T-helper 2 cell treated with Interferon-gamma antibody and Interleukin-4, amounts not matched to agents 5 μg/mL and 100 μg/mL, for 36 hours (primary cell): Measurements from ENCODE around the gene ADRA2C.

ENCODE experiments used
- DNase-seq: peaks from one replicate; pipeline ENCODE4 v3.0.0; 2021; ENCODE audit warnings: low spot score
- H3K27ac Mint-ChIP-seq: one replicate; pipeline ENCODE4 v1.8.0; 2021; ENCODE audit warnings: mild to moderate bottlenecking, mixed read lengths
- H3K27me3 Mint-ChIP-seq: one replicate; pipeline ENCODE4 v1.8.0; 2021; ENCODE audit warnings: low read depth, mixed read lengths
- H3K36me3 Mint-ChIP-seq: one replicate; pipeline ENCODE4 v1.8.0; 2021; ENCODE audit warnings: low read depth, mixed read lengths
- H3K4me1 Mint-ChIP-seq: one replicate; pipeline ENCODE4 v1.8.0; 2021; ENCODE audit warnings: low read depth, mixed read lengths
- H3K4me3 Mint-ChIP-seq: one replicate; pipeline ENCODE4 v1.8.0; 2022; ENCODE audit warnings: mild to moderate bottlenecking, moderate library complexity, mixed read lengths
- H3K9me3 Mint-ChIP-seq: one replicate; pipeline ENCODE4 v1.8.0; 2021; ENCODE audit warnings: mixed read lengths

The ADRA2C gene

GRCh38 chr4:3741217-3742011 lies 24.8 kb upstream of the ADRA2C start:
- H3K4me3 Mint-ChIP-seq: no peak overlapping the region
- H3K36me3 Mint-ChIP-seq: no peaks in the 10 kb centered on the region
- peaks cover 12% of the 10 kb centered on the region for H3K27me3 Mint-ChIP-seq
- H3K27ac Mint-ChIP-seq: no peak overlapping the region
- peaks cover 7% of the 10 kb centered on the region for H3K9me3 Mint-ChIP-seq
- H3K4me1 Mint-ChIP-seq: no peaks in the 10 kb centered on the region
- no peak for DNase-seq

- no peak for DNase-seq
- H3K9me3 Mint-ChIP-seq: peaks cover 7% of the 10 kb centered on the region
- no peaks in the 10 kb centered on the region for H3K36me3 Mint-ChIP-seq
- peaks cover 17% of the 10 kb centered on the region for H3K27me3 Mint-ChIP-seq
- H3K4me1 Mint-ChIP-seq: no peaks in the 10 kb centered on the region
- H3K4me3 Mint-ChIP-seq: no peak overlapping the region
- no peak overlapping the region for H3K27ac Mint-ChIP-seq
Observed at GRCh38 chr4:3742610-3743009, 23.6 kb upstream of the ADRA2C start.

GRCh38 chr4:3744232-3744631 lies 22.0 kb upstream of the ADRA2C start:
- Mint-ChIP-seq H3K4me1 (no peaks in the 10 kb centered on the region), H3K4me3 (no peak overlapping the region), H3K27me3 (peaks cover 17% of the 10 kb centered on the region), H3K9me3 (peaks cover 7% of the 10 kb centered on the region), H3K36me3 (no peaks in the 10 kb centered on the region), H3K27ac (no peak overlapping the region)
- no peak for DNase-seq

GRCh38 chr4:3744901-3745300 lies 21.3 kb upstream of the ADRA2C start:
- no peaks in the 10 kb centered on the region for H3K36me3 Mint-ChIP-seq
- H3K27me3 Mint-ChIP-seq: peaks cover 17% of the 10 kb centered on the region
- peaks cover 7% of the 10 kb centered on the region for H3K9me3 Mint-ChIP-seq
- no peak overlapping the region for H3K4me3 Mint-ChIP-seq
- no peaks in the 10 kb centered on the region for H3K4me1 Mint-ChIP-seq
- no peak overlapping the region for H3K27ac Mint-ChIP-seq
- DNase-seq: no peak

- H3K4me3 Mint-ChIP-seq: no peak overlapping the region
- no peak for DNase-seq
- peaks cover 17% of the 10 kb centered on the region for H3K27me3 Mint-ChIP-seq
- no peak overlapping the region for H3K27ac Mint-ChIP-seq
- no peaks in the 10 kb centered on the region for H3K4me1 Mint-ChIP-seq
- no peaks in the 10 kb centered on the region for H3K36me3 Mint-ChIP-seq
- H3K9me3 Mint-ChIP-seq: peaks cover 7% of the 10 kb centered on the region
Observed at GRCh38 chr4:3745886-3746656, 20.1 kb upstream of the ADRA2C start.

GRCh38 chr4:3746701-3747580 lies 19.2 kb upstream of the ADRA2C start:
- H3K4me1 Mint-ChIP-seq: no peaks in the 10 kb centered on the region
- H3K9me3 Mint-ChIP-seq: peaks cover 7% of the 10 kb centered on the region
- no peak overlapping the region for H3K27ac Mint-ChIP-seq
- no peak for DNase-seq
- peaks cover 17% of the 10 kb centered on the region for H3K27me3 Mint-ChIP-seq
- no peak overlapping the region for H3K4me3 Mint-ChIP-seq
- H3K36me3 Mint-ChIP-seq: no peaks in the 10 kb centered on the region

- Mint-ChIP-seq H3K4me3 (no peak overlapping the region), H3K27ac (no peak overlapping the region), H3K36me3 (no peaks in the 10 kb centered on the region), H3K9me3 (peaks cover 7% of the 10 kb centered on the region), H3K4me1 (no peaks in the 10 kb centered on the region), H3K27me3 (peaks cover 17% of the 10 kb centered on the region)
- DNase-seq: no peak
Observed at GRCh38 chr4:3747581-3747904, 18.6 kb upstream of the ADRA2C start.

- no peaks in the 10 kb centered on the region for H3K4me1 Mint-ChIP-seq
- peaks cover 17% of the 10 kb centered on the region for H3K27me3 Mint-ChIP-seq
- no peak for DNase-seq
- H3K4me3 Mint-ChIP-seq: no peak overlapping the region
- H3K27ac Mint-ChIP-seq: no peak overlapping the region
- H3K36me3 Mint-ChIP-seq: no peaks in the 10 kb centered on the region
- peaks cover 7% of the 10 kb centered on the region for H3K9me3 Mint-ChIP-seq
Observed at GRCh38 chr4:3748136-3748898, 17.9 kb upstream of the ADRA2C start.

GRCh38 chr4:3749081-3749480 lies 17.1 kb upstream of the ADRA2C start:
- no peak overlapping the region for H3K27ac Mint-ChIP-seq
- no peak for DNase-seq
- H3K9me3 Mint-ChIP-seq: peaks cover 7% of the 10 kb centered on the region
- no peaks in the 10 kb centered on the region for H3K4me1 Mint-ChIP-seq
- H3K27me3 Mint-ChIP-seq: peaks cover 17% of the 10 kb centered on the region
- H3K4me3 Mint-ChIP-seq: no peak overlapping the region
- H3K36me3 Mint-ChIP-seq: no peaks in the 10 kb centered on the region

GRCh38 chr4:3750334-3750733 lies 15.9 kb upstream of the ADRA2C start:
- Mint-ChIP-seq H3K4me1 (no peaks in the 10 kb centered on the region), H3K27ac (no peak overlapping the region), H3K9me3 (peaks cover 7% of the 10 kb centered on the region), H3K36me3 (no peaks in the 10 kb centered on the region), H3K27me3 (peaks cover 11% of the 10 kb centered on the region), H3K4me3 (no peak overlapping the region)
- DNase-seq: no peak

GRCh38 chr4:3752022-3752421 lies 14.2 kb upstream of the ADRA2C start:
- Mint-ChIP-seq H3K4me3 (no peak overlapping the region), H3K27ac (no peak overlapping the region), H3K9me3 (no peaks in the 10 kb centered on the region), H3K4me1 (no peaks in the 10 kb centered on the region), H3K27me3 (peaks cover 5% of the 10 kb centered on the region), H3K36me3 (no peaks in the 10 kb centered on the region)
- no peak for DNase-seq

GRCh38 chr4:3753726-3754412 lies 12.3 kb upstream of the ADRA2C start:
- Mint-ChIP-seq H3K4me1 (no peaks in the 10 kb centered on the region), H3K36me3 (no peaks in the 10 kb centered on the region), H3K27ac (no peak overlapping the region), H3K27me3 (no peaks in the 10 kb centered on the region), H3K9me3 (no peaks in the 10 kb centered on the region), H3K4me3 (no peak overlapping the region)
- DNase-seq: no peak
